ENCODE measurements around the gene OR10P1. TPM values are rescaled to one million over a fixed set of nuclear protein-coding genes. Genes with fewer than 3 reads are reported as not detected.
"Not testable (repeated sequence)": the region's sequence is repeated elsewhere in the genome, so short reads cannot be mapped to it uniquely, and the experiment has no call there.

Gene OR10P1
- not detected for total RNA-seq

DNA sequence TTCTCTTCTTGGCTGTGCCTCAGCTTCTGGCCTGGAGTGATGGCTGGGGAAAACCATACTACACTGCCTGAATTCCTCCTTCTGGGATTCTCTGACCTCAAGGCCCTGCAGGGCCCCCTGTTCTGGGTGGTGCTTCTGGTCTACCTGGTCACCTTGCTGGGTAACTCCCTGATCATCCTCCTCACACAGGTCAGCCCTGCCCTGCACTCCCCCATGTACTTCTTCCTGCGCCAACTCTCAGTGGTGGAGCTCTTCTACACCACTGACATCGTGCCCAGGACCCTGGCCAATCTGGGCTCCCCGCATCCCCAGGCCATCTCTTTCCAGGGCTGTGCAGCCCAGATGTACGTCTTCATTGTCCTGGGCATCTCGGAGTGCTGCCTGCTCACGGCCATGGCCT is at the start of gene OR10P1:
Gene OR10P1 (plus strand): TSS at position 40 of the 400 bp plus-strand sequence. CDS start 0 bp downstream, at position 40.
- CTCF ChIA-PET = interaction anchor here (1.1 to 5.1 kb wide), 3 partner anchors 9 to 19 kb away, joined by 3 to 36 read pairs (median 23); no protein-coding TSS in a partner anchor
- intact Hi-C loops (cut with micrococcal nuclease) = loop anchor here (1.0 kb wide), 1 partner anchor 13 kb away; no protein-coding TSS in a partner anchor
- H3K4me1 Mint-ChIP-seq (ENCODE audit: low read depth) = peaks cover 11% of the 10 kb centered on the region
- no peaks in the 10 kb centered on the region for H3K36me3 Mint-ChIP-seq (ENCODE audit: low read depth)
- DNase-seq = no peak
- H3K9me3 Mint-ChIP-seq = no peaks in the 10 kb centered on the region
- H3K27me3 Mint-ChIP-seq (ENCODE audit: low read depth) = peaks cover 10% of the 10 kb centered on the region
- H3K27ac Mint-ChIP-seq = peak within 1 kb of the TSS; percentile 39
- peak within 1 kb of the TSS; percentile 15 for H3K4me3 Mint-ChIP-seq

- peaks cover 20% of the 10 kb centered on the region for H3K27me3 Mint-ChIP-seq (ENCODE audit: low read depth)
- intact Hi-C loops (cut with micrococcal nuclease); H3K4me1 Mint-ChIP-seq (ENCODE audit: low read depth); H3K4me3 Mint-ChIP-seq; CTCF ChIA-PET; DNase-seq; H3K9me3 Mint-ChIP-seq; H3K27ac Mint-ChIP-seq; H3K36me3 Mint-ChIP-seq (ENCODE audit: low read depth): not testable (repeated sequence)
Measured at GRCh38 chr12:55590152-55590551, 46.5 kb upstream of the OR10P1 start.

- Mint-ChIP-seq H3K27ac (no peak overlapping the region), H3K9me3 (no peaks in the 10 kb centered on the region), H3K27me3 (ENCODE audit: low read depth) (peaks cover 21% of the 10 kb centered on the region), H3K4me1 (ENCODE audit: low read depth) (peaks cover 9% of the 10 kb centered on the region), H3K4me3 (no peak overlapping the region), H3K36me3 (ENCODE audit: low read depth) (no peaks in the 10 kb centered on the region)
- CTCF ChIA-PET = interaction anchor here (0.7 to 2.7 kb wide), 3 partner anchors 10 to 49 kb away, joined by 3 to 7 read pairs (median 6); no protein-coding TSS in a partner anchor
- DNase-seq = no peak
- intact Hi-C loops (cut with micrococcal nuclease) = no loop called here
Measured at GRCh38 chr12:55607821-55608594, 28.7 kb upstream of the OR10P1 start.

DNA sequence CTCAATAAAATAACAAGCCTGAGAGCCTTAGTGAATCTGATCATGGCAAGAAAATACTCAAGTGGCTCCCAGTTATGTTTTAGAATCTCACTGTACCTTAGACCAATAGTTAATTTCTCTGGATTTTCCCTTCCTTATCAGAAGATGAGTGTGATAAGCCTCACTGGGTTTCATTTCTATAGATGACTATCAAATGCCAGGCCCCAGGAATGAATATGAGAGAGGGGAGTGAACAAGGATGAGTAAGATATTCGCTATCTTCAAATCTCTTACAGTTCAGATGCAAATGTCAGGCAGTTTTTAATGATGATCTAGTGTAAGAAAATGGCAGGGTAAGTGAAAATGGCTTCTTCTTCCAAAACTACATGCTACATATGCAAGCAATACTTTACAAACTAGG is 26.1 kb upstream of the OR10P1 start:
- intact Hi-C loops (cut with micrococcal nuclease) = no loop called here
- H3K27ac Mint-ChIP-seq = no peak overlapping the region
- no peak for DNase-seq
- H3K9me3 Mint-ChIP-seq = peaks cover 7% of the 10 kb centered on the region
- no peak overlapping the region for H3K4me3 Mint-ChIP-seq
- H3K4me1 Mint-ChIP-seq (ENCODE audit: low read depth) = peaks cover 9% of the 10 kb centered on the region
- peaks cover 21% of the 10 kb centered on the region for H3K27me3 Mint-ChIP-seq (ENCODE audit: low read depth)
- H3K36me3 Mint-ChIP-seq (ENCODE audit: low read depth) = no peaks in the 10 kb centered on the region
- CTCF ChIA-PET = interaction anchor here (1.0 to 1.1 kb wide), 2 partner anchors 17 to 95 kb away, joined by 3 read pairs; no protein-coding TSS in a partner anchor

GRCh38 chr12:55612646-55613045 is 24.0 kb upstream of the OR10P1 start:
- intact Hi-C loops (cut with micrococcal nuclease) = no loop called here
- CTCF ChIA-PET = no interaction called here
- peaks cover 28% of the 10 kb centered on the region for H3K27me3 Mint-ChIP-seq (ENCODE audit: low read depth)
- peaks cover 5% of the 10 kb centered on the region for H3K36me3 Mint-ChIP-seq (ENCODE audit: low read depth)
- DNase-seq = no peak
- H3K9me3 Mint-ChIP-seq = peaks cover 20% of the 10 kb centered on the region
- peaks cover 9% of the 10 kb centered on the region for H3K4me1 Mint-ChIP-seq (ENCODE audit: low read depth)
- no peak overlapping the region for H3K4me3 Mint-ChIP-seq
- H3K27ac Mint-ChIP-seq = no peak overlapping the region

DNA sequence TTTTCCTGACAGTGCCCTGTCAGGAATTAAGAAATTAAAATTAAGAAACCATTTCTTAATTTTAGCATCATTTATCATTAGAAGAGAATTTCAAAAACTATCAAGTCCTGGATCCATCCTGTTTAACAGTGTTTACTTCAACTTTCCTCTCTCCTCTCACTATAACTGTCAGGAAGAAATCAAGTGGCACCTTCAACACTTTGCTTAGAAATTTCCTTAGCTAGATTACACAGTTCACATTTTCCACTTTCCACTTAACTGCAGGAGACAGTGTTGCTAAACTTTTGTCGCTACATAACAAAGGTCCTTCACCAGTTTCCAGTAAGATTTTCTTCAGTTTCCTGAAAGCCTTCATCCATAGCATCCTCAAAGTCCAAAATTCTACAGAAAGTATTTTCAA is 21.9 kb upstream of the OR10P1 start:
- intact Hi-C loops (cut with micrococcal nuclease) = no loop called here
- H3K4me3 Mint-ChIP-seq = no peak overlapping the region

GRCh38 chr12:55619354-55620138 is 17.1 kb upstream of the OR10P1 start:
- Mint-ChIP-seq H3K36me3 (ENCODE audit: low read depth) (peaks cover 5% of the 10 kb centered on the region), H3K27ac (no peak overlapping the region), H3K9me3 (peaks cover 20% of the 10 kb centered on the region), H3K27me3 (ENCODE audit: low read depth) (peaks cover 44% of the 10 kb centered on the region), H3K4me3 (no peak overlapping the region), H3K4me1 (ENCODE audit: low read depth) (peaks cover 10% of the 10 kb centered on the region)
- CTCF ChIA-PET = interaction anchor here (0.6 to 2.9 kb wide), 14 partner anchors 14 to 1684 kb away, joined by 3 to 11 read pairs (median 4); partner anchors contain the start of genes OR10P1, OR6C3 and OR6C75
- intact Hi-C loops (cut with micrococcal nuclease) = loop anchor here (1.0 to 10.0 kb wide), 5 partner anchors 37 to 755 kb away; no protein-coding TSS in a partner anchor
- DNase-seq = peak; percentile 62

More for the DNA sequence above, 21.9 kb upstream of the OR10P1 start:
- Mint-ChIP-seq H3K36me3 (ENCODE audit: low read depth) (peaks cover 5% of the 10 kb centered on the region), H3K27me3 (ENCODE audit: low read depth) (peaks cover 30% of the 10 kb centered on the region), H3K27ac (no peak overlapping the region), H3K4me1 (ENCODE audit: low read depth) (peaks cover 11% of the 10 kb centered on the region), H3K9me3 (peaks cover 20% of the 10 kb centered on the region)
- CTCF ChIA-PET = interaction anchor here (1.2 to 2.3 kb wide), 3 partner anchors 41 to 427 kb away, joined by 3 to 14 read pairs (median 5); no protein-coding TSS in a partner anchor
- DNase-seq = no peak

DNA sequence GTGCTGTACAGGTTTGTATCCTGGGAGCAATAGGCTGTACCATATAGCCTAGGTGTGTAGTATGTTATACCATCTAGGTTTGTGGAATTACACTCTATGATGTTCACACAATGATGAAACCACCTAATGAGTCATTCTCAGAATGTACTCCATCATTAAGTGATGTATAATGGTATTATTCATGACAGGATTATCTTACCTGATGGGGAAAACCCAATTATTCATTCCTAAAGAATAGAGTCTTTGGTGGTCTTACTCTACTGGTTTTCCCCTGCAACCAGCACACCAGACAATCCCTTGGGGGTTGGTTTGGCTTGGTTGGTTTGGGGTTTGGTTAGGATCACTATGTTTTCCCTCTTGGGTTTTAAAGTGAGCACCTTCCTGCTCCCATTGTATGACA is 12.6 kb upstream of the OR10P1 start:
- Mint-ChIP-seq H3K36me3 (ENCODE audit: low read depth) (no peaks in the 10 kb centered on the region), H3K4me3 (no peak overlapping the region), H3K9me3 (no peaks in the 10 kb centered on the region), H3K4me1 (ENCODE audit: low read depth) (peaks cover 17% of the 10 kb centered on the region), H3K27ac (no peak overlapping the region), H3K27me3 (ENCODE audit: low read depth) (peaks cover 34% of the 10 kb centered on the region)
- peak; percentile 29 for DNase-seq
- intact Hi-C loops (cut with micrococcal nuclease) = loop anchor here (1.0 to 10.0 kb wide), 4 partner anchors 12 to 759 kb away; partner anchors contain the start of gene OR10P1
- CTCF ChIA-PET = no interaction called here

DNA sequence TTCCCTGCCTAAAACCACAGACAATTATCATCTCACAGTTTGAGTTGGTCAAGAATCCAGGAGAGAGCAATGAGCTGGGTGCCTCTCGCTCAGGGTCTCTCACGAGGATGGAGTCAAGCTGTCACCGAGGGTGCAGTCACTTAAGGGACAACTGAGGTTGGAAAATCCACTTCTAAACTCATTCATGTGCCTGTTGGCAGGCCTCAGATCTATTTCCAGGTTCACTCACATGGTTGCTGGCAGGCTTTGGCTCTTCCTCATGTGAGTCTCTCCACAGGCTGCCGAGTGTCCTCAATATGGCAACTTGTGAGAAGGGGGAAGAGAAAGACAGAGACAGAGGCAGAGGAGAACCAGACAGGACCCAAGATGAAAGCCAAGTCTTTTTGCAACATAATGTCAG is 10.5 kb upstream of the OR10P1 start:
- intact Hi-C loops (cut with micrococcal nuclease) = loop anchor here (10.0 kb wide), 1 partner anchor 761 kb away; no protein-coding TSS in a partner anchor
- DNase-seq = no peak
- H3K27me3 Mint-ChIP-seq (ENCODE audit: low read depth) = peaks cover 28% of the 10 kb centered on the region
- H3K4me1 Mint-ChIP-seq (ENCODE audit: low read depth) = peaks cover 25% of the 10 kb centered on the region
- no peak overlapping the region for H3K27ac Mint-ChIP-seq
- no peaks in the 10 kb centered on the region for H3K9me3 Mint-ChIP-seq
- H3K4me3 Mint-ChIP-seq = no peak overlapping the region
- CTCF ChIA-PET = interaction anchor here (1.4 to 3.1 kb wide), 2 partner anchors 9 to 18 kb away, joined by 3 to 13 read pairs; no protein-coding TSS in a partner anchor
- no peaks in the 10 kb centered on the region for H3K36me3 Mint-ChIP-seq (ENCODE audit: low read depth)

DNA sequence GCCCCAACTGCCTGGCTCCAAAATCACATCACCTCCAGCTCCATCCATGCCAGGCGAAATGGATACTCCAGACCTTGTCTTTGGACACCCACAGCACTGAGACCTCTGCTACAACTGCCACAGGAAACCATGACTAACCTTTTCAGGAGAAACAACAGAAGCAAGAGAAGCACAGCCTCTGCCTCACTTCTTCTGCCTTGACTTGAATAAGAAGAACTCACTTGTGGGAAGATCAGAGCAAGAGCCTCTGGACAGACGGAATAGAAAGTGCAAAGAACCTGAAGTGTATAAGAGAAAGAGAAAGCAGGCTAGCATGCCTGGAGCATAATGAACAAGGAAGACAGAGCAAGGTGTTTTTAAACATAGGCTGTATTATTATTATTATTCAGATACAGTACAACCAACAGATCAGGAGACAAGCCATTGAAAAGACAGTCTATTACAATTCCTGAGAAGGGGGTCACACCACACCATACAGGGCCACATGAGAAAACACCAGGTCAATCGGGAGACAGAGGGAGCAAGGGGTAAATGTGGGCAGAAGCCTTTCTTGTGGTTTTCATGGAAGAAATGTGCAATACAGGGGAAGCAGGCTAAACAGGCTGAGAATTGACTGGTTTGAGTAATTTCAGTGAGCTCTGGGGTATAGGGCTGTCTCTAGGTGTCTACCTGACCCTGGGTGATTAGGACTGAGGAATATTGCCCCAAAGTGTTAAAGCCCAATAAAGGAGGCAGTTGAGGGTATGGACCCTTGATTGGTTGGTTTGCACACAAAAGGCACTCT is 7.4 kb upstream of the OR10P1 start:
- H3K36me3 Mint-ChIP-seq (ENCODE audit: low read depth) = no peaks in the 10 kb centered on the region
- H3K27ac Mint-ChIP-seq = peak overlapping the region; percentile 1
- intact Hi-C loops (cut with micrococcal nuclease) = loop anchor here (1.0 to 10.0 kb wide), 2 partner anchors 23 to 764 kb away; no protein-coding TSS in a partner anchor
- H3K27me3 Mint-ChIP-seq (ENCODE audit: low read depth) = peaks cover 15% of the 10 kb centered on the region
- no peak overlapping the region for H3K4me3 Mint-ChIP-seq
- peaks cover 20% of the 10 kb centered on the region for H3K4me1 Mint-ChIP-seq (ENCODE audit: low read depth)
- peak; percentile 39 for DNase-seq
- no peaks in the 10 kb centered on the region for H3K9me3 Mint-ChIP-seq
- CTCF ChIA-PET = interaction anchor here (1.4 to 3.1 kb wide), 4 partner anchors 12 to 27 kb away, joined by 4 to 15 read pairs (median 14); no protein-coding TSS in a partner anchor

- Mint-ChIP-seq H3K4me1 (ENCODE audit: low read depth) (peaks cover 16% of the 10 kb centered on the region), H3K27ac (no peak overlapping the region), H3K4me3 (no peak overlapping the region), H3K27me3 (ENCODE audit: low read depth) (peaks cover 12% of the 10 kb centered on the region), H3K36me3 (ENCODE audit: low read depth) (no peaks in the 10 kb centered on the region), H3K9me3 (no peaks in the 10 kb centered on the region)
- no peak for DNase-seq
- CTCF ChIA-PET = interaction anchor here (1.3 to 1.4 kb wide), 2 partner anchors 9 to 27 kb away, joined by 3 read pairs; no protein-coding TSS in a partner anchor
- intact Hi-C loops (cut with micrococcal nuclease) = no loop called here
Measured at GRCh38 chr12:55631056-55631455, 5.6 kb upstream of the OR10P1 start.

Measured in activated naive CD4-positive, alpha-beta T cell treated with anti-CD3 and anti-CD28 coated beads for 36 hours (primary cell).